ENCODE measurements around the gene TAF1A.

Gene TAF1A

DNA sequence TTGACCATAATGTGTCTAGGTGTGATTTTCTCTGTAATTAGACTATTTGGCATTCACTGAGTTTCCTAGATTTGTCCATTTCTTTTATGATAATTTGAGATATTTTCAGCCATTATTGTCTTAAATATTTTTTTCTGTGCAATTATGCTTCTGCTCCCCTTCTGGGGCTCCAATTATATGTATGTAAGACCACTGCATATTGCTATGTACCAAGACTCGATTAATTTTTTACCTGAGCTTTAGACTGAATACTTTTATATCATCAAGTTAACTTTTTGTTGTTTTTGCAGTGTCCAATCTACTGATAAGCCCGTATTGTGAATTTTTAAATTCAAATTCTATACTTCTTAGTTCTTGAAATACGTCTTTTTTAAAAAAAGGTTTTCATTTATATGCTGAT, 5.1 kb upstream of the TAF1A start:
- DNase-seq: no peak

DNA sequence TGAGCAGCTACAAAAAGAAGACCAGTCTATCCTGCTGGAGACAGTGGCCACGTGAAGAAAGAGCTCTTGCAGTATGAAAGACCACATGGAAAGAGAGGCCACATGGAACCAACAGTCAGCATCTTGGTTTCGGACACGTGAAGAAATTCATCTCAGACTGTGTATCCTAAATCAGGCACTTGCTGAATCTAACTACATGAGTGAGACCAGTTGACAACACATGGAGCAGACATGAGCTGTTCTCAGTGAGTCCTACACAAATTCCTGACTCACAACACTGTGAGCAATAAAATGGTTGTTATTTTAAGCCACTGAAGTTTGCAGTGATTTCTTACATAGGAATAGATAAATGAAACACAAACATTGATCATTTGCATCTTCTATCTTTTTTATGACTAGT, 2.4 kb upstream of the TAF1A start:
- DNase-seq: no peak

DNA sequence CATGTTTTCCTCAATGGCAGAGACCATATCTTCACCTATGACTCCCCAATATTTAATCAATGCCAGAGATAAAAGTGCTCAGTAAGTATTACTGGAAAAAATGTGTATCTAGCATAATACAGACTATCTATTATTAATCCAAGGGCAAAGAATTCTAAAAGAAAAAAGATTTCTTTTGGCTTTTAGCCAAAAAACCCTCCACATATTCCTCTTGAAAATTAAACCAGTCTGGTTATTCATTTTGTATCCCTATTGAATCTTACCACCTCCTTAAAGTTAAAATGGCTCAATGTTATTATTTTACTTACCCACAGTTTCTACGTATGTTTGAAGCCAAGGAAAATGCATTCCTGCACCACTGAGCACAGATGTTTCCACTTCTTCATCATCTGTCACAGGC, 1.6 kb downstream of the TAF1A start:
- no peak for DNase-seq

DNA sequence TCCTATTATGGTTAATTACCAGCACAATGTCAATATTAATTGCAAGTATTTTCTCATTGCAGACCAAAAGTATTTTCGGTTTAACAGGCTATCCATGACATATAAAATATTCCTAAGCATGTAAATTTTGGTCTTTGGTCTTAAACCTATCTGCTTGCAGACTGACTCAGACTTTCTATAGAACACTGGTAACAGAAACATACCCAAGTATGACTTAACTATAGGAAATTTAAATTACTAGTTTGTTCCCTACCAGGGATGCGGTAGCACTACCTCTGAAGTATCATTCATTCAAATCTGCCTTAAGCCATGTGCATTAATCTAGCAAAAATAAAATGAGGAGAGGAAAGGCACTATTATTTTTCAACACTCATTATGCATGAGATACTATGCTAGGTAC, 2.9 kb downstream of the TAF1A start:
- no peak for DNase-seq

DNA sequence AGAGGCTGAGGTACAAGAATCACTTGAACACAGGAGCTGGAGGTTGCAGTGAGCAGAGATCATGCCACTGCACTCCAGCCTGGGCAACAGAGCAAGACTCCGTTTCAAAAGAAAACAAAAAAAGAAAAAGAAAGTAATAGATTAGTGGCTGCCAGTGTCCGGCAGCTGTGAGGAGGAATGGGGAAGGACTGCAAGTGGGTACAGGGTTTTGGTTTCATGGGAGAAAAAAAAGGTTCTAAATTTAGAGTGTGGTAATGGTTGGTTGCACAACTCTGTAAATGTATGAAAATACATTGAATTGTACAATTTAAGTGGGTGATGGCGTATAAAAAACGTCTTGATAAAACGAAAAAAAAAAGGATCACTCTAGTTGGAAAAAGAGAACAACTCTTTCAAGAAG, 6.7 kb downstream of the TAF1A start:
- no peak for DNase-seq

DNA sequence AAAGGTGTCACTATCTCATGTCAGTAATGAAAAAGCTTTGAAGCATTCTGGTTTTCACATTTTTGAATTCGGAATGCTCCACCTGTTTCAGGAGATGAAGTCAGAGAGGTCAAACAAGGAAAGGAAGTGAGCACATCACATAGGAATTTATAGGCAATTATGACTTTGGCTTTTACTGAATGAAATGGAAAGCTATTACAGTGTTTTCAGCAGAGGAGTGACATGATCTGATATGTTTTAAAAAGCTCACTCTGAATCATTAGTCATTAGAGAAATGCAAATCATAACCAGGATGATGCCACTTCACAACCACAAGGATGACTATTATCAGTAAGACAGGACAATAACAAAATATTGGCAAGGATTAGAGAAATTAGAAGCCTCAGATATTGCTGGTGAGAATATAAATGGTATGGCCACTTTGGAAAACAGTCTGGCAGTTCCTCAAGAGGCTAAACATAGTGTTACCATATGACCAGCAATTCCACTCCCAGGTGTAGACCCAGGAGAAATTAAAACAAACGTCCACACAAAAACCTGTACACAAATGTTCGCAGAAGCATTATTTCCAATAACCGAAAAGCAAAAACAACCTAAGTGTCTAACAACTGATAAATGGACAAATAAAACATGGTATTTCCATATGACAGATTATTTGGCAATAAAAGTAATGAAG, 7.5 kb downstream of the TAF1A start:
- no peak for DNase-seq

DNA sequence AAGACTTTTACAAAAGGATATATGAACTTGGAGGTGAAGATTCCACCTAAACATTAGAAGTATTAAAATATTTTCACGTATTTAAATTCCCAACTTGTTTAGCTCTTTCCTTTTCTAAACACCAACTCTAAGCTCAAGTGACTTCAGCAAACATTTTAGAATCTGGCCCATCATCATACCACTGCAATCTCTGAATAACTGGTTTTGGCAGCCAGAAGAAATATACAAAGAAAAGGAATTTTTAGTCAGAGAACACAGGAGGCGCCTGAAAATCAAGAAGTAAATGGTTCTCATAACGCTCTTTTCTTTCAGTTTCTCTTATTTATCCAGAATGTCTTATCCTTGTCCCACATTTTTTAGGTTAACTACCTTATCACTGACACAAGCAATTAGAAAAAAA, 10.4 kb downstream of the TAF1A start:
- DNase-seq: no peak

DNA sequence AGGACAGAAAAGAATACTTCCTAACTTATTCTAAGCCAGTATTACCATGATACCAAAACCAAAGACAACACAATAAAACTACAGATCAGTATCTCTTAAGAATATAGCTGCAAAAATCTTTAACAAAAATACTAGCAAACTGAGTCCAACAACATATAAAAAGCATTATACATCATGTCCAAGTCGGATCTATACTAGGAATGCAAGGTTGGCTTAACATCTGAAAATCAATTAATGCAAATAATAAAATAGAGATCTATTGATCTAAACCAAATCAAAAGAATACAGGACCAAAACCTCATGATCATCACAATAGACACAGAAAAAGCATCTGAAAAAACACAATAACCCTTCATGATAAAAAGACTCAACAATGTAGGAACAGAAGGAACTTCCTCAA, 18.9 kb downstream of the TAF1A start:
- no peak for DNase-seq

DNA sequence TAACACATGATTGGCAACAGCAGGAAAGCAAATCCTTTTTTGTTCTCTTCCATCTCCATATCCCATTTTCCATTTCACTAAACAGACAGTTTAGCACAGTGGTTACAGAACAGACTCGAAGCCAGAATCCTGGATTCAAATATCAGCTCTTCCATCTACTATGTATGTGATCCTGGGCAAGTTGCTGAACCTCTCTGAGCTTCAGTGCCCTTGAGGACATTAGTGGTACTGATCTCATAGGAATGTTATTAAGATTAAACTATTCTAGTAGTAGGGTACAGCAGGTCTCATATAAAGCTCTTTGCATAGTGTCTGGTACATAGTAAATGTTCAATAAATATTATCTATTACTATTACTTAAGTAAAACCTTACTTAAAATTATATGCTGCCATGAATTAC, 28.1 kb downstream of the TAF1A start:
- DNase-seq: no peak

DNA sequence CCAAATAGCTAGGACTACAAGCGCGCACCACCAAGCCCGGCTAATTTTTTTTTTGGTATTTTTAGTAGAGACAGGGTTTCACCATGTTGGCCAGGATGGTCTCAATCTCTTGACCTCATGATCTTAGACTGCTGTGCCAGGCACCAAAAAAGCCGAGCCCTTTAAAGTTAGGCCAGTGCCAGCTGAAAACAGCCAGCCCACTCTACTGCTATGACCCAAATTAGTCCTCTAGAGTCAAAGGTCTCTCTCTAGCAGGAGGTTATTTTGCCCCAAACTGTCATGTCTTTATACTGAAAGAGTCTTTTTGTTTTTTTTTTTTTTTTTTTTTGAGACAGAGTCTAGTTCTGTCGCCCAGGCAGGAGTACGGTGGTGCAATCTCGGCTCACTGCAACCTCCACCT, 32.2 kb downstream of the TAF1A start:
- DNase-seq: no peak

DNA sequence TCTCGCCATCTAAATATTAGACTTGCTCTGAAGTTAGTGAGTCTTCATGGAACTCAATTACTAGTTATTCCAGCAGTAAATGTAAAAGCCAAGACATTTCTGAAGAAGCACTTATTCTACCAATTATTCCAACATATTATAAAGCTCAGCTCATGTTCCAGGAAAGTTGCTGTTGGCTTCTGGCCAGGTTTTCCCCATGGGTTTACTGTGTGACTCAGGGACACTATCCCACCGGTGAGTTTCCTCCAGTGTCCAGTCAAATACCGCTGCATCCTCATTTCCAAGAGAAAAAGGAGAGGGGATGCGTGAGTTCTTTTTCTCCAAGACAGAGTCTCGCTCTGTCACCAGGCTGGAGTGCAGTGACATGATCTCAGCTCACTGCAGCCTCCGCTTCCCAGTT, 32.6 kb downstream of the TAF1A start:
- no peak for DNase-seq

DNA sequence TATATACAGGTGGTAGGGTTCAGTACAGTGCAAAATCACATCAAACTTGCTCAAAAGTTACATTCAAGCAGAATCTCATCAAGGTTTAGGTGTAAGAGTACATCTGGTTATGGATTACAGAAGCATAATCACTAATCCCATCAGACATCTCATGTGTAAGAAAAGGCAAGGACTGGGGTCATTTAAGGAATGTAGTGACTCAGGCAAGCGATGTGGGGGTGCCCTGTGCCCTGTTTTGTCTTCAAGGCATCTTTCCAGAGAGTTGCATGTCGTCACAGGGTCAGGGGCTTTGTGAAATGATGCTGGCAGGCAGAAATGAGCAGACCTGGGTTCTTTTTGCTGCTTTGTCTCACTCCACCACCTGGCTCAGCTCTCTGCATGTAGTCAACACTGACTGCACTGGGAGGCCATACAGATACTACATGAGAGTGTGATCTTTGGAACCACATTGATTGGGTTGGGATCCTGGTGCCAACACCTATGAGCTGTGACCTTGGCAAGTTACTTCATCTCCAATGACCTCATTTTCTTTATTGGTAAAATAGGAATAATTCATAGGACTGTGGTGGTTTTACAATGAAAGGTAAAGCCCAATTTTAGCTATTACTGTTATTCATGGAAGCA, 33.6 kb downstream of the TAF1A start:
- DNase-seq: no peak

DNA sequence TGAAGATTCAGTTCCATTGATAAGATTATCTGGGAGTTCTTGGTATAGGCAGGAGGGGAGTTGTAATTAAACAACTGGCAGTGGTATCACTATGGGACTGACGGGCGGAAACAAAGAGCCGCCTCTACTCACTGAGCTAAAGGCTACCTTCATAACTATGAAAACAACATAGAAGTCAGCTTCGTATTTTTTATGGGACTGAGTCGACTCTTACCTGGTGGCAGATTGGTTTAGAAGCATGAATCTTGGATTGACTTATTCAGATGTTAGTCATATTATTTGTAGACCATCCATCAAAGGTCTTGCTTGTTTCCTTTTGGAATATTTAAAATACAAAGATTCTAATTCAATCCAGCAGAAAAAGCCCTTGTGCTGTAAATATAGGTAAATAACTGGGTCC, 35.6 kb downstream of the TAF1A start:
- no peak for DNase-seq

DNA sequence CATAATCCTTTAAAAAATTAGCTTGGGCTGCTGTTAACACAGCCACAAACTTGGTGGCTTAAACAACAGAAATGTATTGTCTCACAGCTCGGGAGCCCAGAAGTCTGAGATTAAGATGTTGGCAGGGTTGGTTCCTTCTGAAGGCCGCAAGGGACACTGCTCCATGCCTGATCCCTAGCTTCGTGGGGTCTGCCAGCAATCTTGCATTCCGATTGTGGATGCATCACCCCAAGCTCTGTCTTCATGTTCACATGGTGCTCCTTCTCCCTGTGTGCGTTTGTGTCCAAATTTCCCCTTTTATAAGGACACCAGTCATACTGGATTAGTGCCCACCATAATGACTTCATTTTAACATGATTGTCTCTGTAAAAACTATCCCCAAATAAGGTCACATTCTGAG, 36.9 kb downstream of the TAF1A start:
- DNase-seq: no peak

DNA sequence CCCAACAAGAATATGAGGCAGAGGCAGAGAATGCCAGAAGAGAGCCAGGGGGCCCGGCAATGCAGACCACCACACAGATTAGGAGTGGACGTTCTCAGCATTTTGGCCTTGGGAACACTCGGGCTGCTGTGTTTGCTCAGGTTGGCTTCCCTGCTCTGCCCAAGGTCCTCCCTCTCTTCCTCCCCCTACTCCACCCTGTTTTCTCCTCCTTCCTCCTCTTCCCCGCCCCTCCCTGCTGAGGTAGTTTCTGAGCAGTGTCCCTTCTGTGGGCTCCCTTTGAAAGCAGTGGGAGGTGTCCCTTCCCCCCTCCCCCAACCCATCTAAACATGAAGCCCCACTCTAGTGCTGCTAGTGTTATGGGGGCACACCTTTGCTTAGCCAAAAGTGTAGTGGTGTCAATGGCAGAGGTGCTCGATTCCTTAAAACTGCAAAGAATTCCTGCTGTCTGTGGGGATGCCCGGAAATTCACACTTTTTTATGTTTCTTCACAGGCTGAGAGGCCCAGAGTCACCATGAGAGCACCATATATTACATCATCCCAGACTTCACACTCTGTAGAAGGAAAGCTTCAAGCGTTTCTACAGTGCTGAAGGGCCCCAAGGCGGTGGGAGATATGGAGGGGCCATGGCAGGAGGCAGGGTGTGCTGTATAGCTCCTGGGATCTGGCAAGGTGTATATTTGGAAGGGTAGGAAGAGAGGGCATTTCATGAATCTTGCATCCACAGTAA, 41.6 kb downstream of the TAF1A start, which contains the start of gene HHIPL2:
TSS of gene HHIPL2 (minus strand) at position 161 of the 728 bp plus-strand sequence. CDS start at position 101, 60 bp downstream.
- no peak for DNase-seq

DNA sequence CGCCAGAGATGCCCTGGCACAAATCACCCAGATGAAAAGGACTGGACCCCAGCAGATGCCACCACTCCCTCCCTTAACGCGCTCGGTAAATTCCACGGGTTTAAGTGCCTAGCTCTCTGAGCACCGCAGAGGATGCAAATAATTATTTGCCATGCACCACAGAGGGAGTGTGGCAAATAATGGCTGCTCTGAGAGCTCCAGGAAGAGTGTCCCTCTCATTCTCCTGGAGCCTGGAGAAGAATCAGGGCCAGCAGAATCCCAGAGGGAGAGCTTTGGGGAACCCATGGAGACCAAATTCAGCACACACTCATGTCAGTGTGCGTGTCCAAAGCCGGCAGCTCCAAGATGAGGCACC, 42.5 kb downstream of the TAF1A start:
- no peak for DNase-seq

DNA sequence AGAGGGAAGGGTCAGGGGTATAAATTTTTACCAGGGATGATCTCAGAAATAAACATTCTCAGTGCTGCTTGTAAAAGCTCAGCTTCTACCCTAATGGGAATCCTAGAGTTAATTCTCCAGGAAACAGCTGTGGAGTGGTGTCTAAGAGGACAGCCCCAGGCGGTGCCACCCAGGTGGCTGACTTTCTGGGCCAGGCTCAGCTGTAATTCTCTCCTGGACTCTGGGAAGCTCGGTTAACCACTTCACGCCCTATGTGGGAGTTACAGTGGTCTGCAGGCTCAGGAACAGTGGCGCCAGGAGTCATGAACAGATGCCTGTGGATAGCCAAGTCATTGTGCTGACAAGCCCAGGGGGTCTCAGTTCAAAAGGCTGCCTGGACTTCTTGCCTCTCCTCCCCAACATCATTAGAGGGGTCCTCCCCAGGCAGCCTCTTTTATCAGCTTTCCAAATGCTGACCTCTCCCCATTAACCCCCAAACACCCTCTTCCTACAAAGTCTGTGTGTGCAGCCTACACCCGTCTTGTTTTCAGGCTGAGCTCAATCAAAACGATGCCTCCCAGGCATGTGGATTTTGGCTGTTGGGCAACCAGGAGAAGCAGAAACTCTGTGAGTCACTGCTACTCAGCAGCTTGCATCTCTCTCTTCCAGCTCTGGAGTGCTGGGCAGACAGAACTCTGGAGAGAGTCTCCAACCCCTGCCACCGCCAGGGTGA, 43.0 kb downstream of the TAF1A start:
- peak; percentile 14 for DNase-seq

DNA sequence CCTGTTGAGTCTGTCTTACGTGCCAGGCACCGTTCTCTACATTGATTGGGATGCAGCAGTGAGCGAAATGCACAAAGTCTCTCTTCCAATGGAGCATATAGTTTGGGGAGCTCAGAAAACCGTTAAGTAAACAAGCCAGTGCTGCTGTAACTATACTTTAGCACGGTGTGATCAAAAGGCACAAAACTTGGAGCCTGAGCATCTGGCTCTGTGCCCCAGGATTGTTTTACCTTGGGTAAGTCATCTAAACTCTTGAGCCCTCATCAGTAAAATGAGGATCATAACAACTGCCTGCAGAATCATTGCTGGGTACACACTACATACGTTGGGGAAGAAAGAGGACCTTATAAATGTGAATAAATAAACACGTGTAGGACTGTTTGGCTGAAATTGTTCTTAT, 43.6 kb downstream of the TAF1A start:
- DNase-seq: no peak

DNA sequence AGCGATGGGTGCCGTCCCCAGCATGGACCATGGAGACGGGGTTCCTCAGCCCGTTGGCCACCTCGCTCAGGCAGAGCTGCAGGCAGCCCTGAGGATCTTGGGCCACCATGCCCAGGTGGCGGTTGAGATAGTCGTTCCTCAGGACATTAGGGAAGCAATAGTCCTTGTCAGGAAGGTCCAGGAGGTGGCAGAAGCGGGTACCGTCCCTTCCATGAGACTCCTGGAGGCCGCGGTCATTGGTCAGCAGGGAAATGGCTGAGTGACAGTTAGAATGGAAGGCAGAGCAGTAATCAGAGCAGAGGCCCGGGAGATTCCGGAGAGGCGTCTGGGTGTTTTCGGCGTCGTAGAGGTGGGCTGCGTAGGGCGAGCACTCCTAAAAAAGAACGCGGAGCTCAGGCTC, 45.9 kb downstream of the TAF1A start:
- no peak for DNase-seq

DNA sequence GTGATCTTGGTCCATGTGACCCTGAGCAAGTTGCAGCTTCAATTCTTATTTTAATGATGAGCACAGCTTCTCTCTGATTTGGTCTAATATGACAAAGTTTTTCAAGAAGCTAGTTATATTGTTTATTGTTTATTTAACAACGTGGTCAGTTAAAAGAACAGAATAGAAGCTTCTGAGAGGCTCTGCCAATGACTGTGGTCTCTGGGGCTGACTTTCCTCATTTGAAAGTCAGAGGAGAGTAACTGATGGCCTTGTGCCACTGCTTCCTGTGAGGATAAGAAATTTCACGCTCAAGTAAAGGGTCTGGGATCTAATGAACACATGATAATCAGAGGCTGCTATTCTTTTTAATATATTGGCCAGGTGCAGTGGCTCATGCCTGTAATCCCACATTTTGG, 49.1 kb downstream of the TAF1A start:
- DNase-seq: no peak

DNA sequence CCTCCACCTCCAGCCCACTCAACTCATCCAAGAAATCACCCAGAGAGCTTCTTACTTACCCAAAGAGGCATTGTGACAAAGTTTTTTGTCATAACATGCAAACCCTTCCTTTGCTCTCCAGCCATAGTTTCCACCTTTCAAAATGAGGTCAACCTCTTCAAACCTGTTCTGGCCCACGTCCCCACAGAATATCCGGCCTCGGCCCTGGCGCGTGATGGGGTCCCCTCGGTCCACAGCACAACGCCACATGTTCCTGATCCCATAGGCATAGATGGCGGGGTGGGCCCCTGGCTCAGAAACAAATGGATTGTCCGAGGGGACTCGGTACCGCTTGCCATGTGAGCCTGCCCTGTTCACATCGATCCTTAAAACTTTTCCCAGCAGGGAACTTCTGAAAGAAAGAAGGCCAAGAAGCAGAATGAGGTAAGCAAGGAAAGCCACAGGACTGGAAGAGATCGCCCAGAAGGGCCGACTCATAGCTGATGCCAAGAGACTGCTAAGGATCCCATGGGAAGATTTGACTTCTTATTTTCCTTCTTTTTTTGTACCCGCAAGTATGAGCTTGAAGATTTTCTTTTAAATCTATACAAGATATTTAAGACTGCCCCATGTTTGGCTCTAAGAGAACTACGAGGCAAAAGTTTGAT, 49.7 kb downstream of the TAF1A start:
- DNase-seq: no peak

DNA sequence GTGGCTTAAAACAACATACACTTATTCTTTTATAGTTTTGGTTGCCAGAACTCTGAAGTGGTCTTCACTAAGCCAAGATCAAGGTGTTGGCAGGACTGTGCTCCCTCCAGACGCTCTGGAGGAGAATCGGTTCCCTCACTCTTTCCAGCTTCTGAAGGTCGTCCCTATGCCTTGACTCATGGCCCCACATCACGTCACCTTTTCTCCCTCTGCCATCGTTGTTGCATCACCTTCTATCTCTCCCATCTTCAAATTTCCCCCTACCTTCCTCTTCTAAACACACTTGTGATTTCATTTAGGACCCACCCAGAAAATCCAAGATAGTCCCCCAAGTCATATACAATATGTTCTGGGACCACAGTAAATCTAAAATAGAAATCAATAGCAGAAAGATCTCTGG, 54.3 kb downstream of the TAF1A start:
- no peak for DNase-seq

DNA sequence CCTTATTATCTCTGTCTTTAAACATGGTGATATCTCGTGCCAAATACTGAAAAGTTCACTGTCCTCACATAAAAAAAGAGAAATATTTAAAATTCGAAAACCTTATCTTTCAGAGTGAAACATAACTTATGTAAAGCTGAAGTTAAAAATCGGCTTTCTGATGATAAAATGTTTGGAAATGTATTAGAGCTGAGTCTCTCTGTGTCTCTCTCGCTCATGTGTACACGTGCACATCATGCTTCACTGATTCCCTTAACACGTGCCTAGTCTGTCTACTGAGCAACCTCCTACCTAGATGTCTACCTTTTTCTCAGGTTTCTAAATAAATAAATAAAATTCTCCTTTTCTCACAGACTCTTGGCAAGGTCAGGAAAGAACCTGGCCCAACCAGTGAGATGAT, 58.9 kb downstream of the TAF1A start:
- DNase-seq: no peak

Measured in DMS153 (cell line).